PC-3 (cell line): Measurements from ENCODE around the gene BCAS3. TPM values are rescaled to one million over a fixed set of nuclear protein-coding genes. Genes with fewer than 3 reads are reported as not detected.

Source experiments
- ATAC-seq: fragments of 200-7000 bp; cut with Tn5 transposase; 2 replicates; pipeline ENCODE4 v1.9.1; 2020; ENCODE audit warnings: mild to moderate bottlenecking, moderate library complexity
- BruUV-seq: library from RNA; stranded (reverse); fragments of 400-500 nt; replicated peaks from 2 replicates; lab custom pipeline; 2021; lab: Mats Ljungman, UMichigan
- CTCF ChIA-PET: fragments of 300-600 bp; sonication (Branson Sonifier 250); formaldehyde crosslinking; loops from one replicate; lab custom pipeline; 2022; ENCODE audit warnings: antibody characterized with exemption; lab: Charles Lee
- POLR2A ChIA-PET: fragments of 300-600 bp; sonication (Branson Sonifier 250); formaldehyde crosslinking; loops from one replicate; lab custom pipeline; 2022; ENCODE audit warnings: antibody characterized with exemption; ENCODE audit not compliant: unreplicated experiment; lab: Charles Lee
- DNase-seq: peaks from one replicate; pipeline ENCODE4 v3.0.0-alpha.2; 2015
- H2AFZ ChIP-seq: fragments of 300-600 bp; sonication (generic); 2 replicates; pipeline ENCODE4 v1.6.0; 2016; ENCODE audit warnings: antibody characterized with exemption, low read length
- H3F3A ChIP-seq: fragments of 300-600 bp; sonication (generic); one replicate; pipeline ENCODE4 v1.6.0; 2017; ENCODE audit warnings: antibody characterized with exemption, low read length, control low read depth, mild to moderate bottlenecking; ENCODE audit not compliant: unreplicated experiment
- H3K27ac ChIP-seq: fragments of 300-600 bp; sonication (generic); 2 replicates; pipeline ENCODE4 v1.5.1; 2016; ENCODE audit warnings: mild to moderate bottlenecking, low read length
- H3K27me3 ChIP-seq: fragments of 300-600 bp; sonication (generic); 2 replicates; pipeline ENCODE4 v1.6.1; 2016; ENCODE audit warnings: low read length, mixed read lengths
- H3K36me3 ChIP-seq: fragments of 300-600 bp; sonication (generic); 2 replicates; pipeline ENCODE4 v1.6.1; 2016; ENCODE audit warnings: low read depth, mixed run types, low read length, mixed read lengths
- H3K4me1 ChIP-seq: fragments of 300-600 bp; sonication (generic); 2 replicates; pipeline ENCODE4 v1.5.1; 2016; ENCODE audit warnings: low read length; ENCODE audit not compliant: insufficient read depth
- H3K4me2 ChIP-seq: fragments of 300-600 bp; sonication (generic); 2 replicates; pipeline ENCODE4 v1.6.0; 2016; ENCODE audit warnings: low read length
- H3K4me3 ChIP-seq: fragments of 300-600 bp; sonication (generic); 2 replicates; pipeline ENCODE4 v1.5.1; 2016; ENCODE audit warnings: mild to moderate bottlenecking, low read length, mixed read lengths
- H3K79me2 ChIP-seq: fragments of 300-600 bp; sonication (generic); 2 replicates; pipeline ENCODE4 v1.6.1; 2017; ENCODE audit warnings: low read length, mixed read lengths
- H3K9ac ChIP-seq: fragments of 300-600 bp; sonication (generic); 2 replicates; pipeline ENCODE4 v1.6.0; 2016; ENCODE audit warnings: mild to moderate bottlenecking, low read length
- H3K9me2 ChIP-seq: fragments of 300-600 bp; sonication (generic); replicated peaks from 2 replicates; pipeline ENCODE4 v1.6.1; 2016; ENCODE audit warnings: mixed run types, low read length, mixed read lengths
- H3K9me3 ChIP-seq: fragments of 300-600 bp; sonication (generic); 2 replicates; pipeline ENCODE4 v1.6.1; 2016; ENCODE audit warnings: low read length, mixed read lengths
- H4K20me1 ChIP-seq: fragments of 300-600 bp; sonication (generic); 2 replicates; pipeline ENCODE4 v1.6.1; 2016; ENCODE audit warnings: low read length, mixed read lengths
- CTCF ChIP-seq: fragments of 300-600 bp; sonication (generic); conservative IDR thresholded peaks from 2 replicates; pipeline ENCODE4 v1.5.1; 2017; ENCODE audit warnings: antibody characterized with exemption, low read depth, mild to moderate bottlenecking, low read length
- EZH2 ChIP-seq: fragments of 300-600 bp; sonication (generic); IDR thresholded peaks from one replicate; pipeline ENCODE4 v1.6.1; 2017; ENCODE audit warnings: antibody characterized with exemption, mild to moderate bottlenecking, low read length; ENCODE audit not compliant: unreplicated experiment
- EZH2phosphoT487 ChIP-seq: fragments of 300-600 bp; sonication (generic); IDR thresholded peaks from 2 replicates; pipeline ENCODE4 v1.6.1; 2018; ENCODE audit warnings: mild to moderate bottlenecking, antibody characterized with exemption, low read length, borderline replicate concordance
- intact Hi-C: fragments of 100-400 bp; cut with micrococcal nuclease; formaldehyde crosslinking; loops from 2 replicates; pipeline ENCODE4 v1.9.0; 2023
- total RNA-seq: library from RNA; depleted of rRNA; stranded (reverse); fragments of >200 nt; gene quantifications from 2 replicates; pipeline ENCODE4 v1.2.3, GENCODE V29; 2014

Gene BCAS3
- total RNA-seq, 1 experiment from 2014 or later = 25.9 TPM

DNA sequence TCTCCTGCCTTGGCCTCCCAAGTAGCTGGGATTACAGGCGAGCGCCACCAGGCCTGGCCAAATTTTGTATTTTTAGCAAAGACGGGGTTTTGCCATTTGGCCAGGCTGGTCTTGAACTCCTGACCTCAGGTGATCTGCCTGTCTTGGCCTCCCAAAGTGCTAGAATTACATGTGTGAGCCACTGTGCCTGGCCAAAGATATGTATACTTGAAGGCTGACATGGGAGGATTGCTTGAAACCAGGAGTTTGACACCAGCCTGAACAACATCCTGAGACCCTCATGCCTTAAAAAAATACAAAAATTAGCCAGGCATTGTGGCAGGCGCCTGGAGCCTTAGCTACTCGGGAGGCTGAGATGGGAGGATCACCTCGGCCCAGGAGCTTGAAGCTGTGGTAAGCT is 3.1 kb downstream of the BCAS3 start:
- Histone ChIP-seq H3K9me3 (no peaks in the 10 kb centered on the region), H3K79me2 (no peaks in the 10 kb centered on the region), H3F3A (no peaks in the 10 kb centered on the region), H3K27ac (no peak overlapping the region), H3K4me2 (no peak overlapping the region), H3K4me3 (no peak overlapping the region), H2AFZ (no peak overlapping the region), H3K36me3 (no peaks in the 10 kb centered on the region), H3K9ac (no peak overlapping the region), H3K27me3 (no peaks in the 10 kb centered on the region), H3K4me1 (peaks cover 29% of the 10 kb centered on the region), H3K9me2 (no peaks in the 10 kb centered on the region), H4K20me1 (no peaks in the 10 kb centered on the region)
- TF ChIP-seq EZH2 (no peak), CTCF (no peak), EZH2phosphoT487 (no peak)
- ChIA-PET POLR2A (interaction anchor here (0.6 kb wide), 1 partner anchor 50 kb away, joined by 3 read pairs; no protein-coding TSS in a partner anchor), CTCF (no interaction called here)
- no peak for ATAC-seq
- no TSS peak for BruUV-seq
- no peak for DNase-seq
- intact Hi-C loops = no loop called here

DNA sequence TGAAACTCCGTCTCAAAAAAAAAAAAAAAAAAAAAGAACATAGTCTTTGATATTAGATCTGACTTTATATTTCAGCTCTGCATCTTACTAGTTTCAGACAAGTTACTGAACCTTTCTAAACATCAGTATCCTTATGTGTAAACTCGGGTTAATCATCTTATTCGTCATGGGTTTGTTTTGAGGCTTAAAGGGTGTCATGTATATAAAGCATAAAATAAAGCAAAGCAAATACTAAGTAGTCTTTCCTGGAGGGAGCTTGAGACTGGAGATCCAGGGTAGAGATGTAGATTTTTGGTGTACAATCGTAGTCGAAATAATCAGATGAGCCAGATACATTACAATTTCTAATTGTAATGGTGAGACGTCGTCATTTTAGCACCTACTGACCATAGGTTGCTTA is 7.8 kb downstream of the BCAS3 start:
- Histone ChIP-seq H3K9me2 (no peaks in the 10 kb centered on the region), H3K36me3 (no peaks in the 10 kb centered on the region), H3K4me2 (no peak overlapping the region), H3K79me2 (no peaks in the 10 kb centered on the region), H4K20me1 (no peaks in the 10 kb centered on the region), H3K9ac (no peak overlapping the region), H3K9me3 (no peaks in the 10 kb centered on the region), H3K27ac (no peak overlapping the region), H2AFZ (no peak overlapping the region), H3K4me1 (peaks cover 11% of the 10 kb centered on the region), H3F3A (no peaks in the 10 kb centered on the region), H3K4me3 (no peak overlapping the region), H3K27me3 (no peaks in the 10 kb centered on the region)
- ChIA-PET CTCF (no interaction called here), POLR2A (no interaction called here)
- no peak for DNase-seq
- ATAC-seq = no peak
- intact Hi-C loops = no loop called here
- TF ChIP-seq EZH2 (no peak), EZH2phosphoT487 (no peak), CTCF (no peak)
- no TSS peak for BruUV-seq

GRCh38 chr17:60695960-60696359 is 18.3 kb downstream of the BCAS3 start:
- no TSS peak for BruUV-seq
- CTCF ChIA-PET = no interaction called here
- no peak; the same call in 1 of the 2 replicates for ATAC-seq
- H3K27ac ChIP-seq = no peak overlapping the region
- intact Hi-C loops = no loop called here
- no peaks in the 10 kb centered on the region for H3K27me3 ChIP-seq
- H3K4me1 ChIP-seq = no peaks in the 10 kb centered on the region
- H3K36me3 ChIP-seq = no peaks in the 10 kb centered on the region
- no peaks in the 10 kb centered on the region for H3F3A ChIP-seq
- H3K9me2 ChIP-seq = no peaks in the 10 kb centered on the region
- no peak overlapping the region for H2AFZ ChIP-seq
- no peak overlapping the region for H3K4me3 ChIP-seq
- H3K4me2 ChIP-seq = no peak overlapping the region
- peak; percentile 29 for DNase-seq
- H3K9ac ChIP-seq = no peak overlapping the region
- TF ChIP-seq EZH2phosphoT487 (no peak), EZH2 (no peak), CTCF (no peak)
- no peaks in the 10 kb centered on the region for H4K20me1 ChIP-seq
- no peaks in the 10 kb centered on the region for H3K9me3 ChIP-seq
- POLR2A ChIA-PET = no interaction called here
- no peaks in the 10 kb centered on the region for H3K79me2 ChIP-seq
